H1 (cell line): ENCODE data around the gene CD53. TPM values are rescaled to one million over a fixed set of nuclear protein-coding genes. Genes with fewer than 3 reads are reported as not detected.
"Not testable (repeated sequence)": the region's sequence is repeated elsewhere in the genome, so short reads cannot be mapped to it uniquely, and the experiment has no call there.

Experiments used
- CTCF ChIA-PET: fragments of 300-600 bp; sonication (Branson Sonifier 250); formaldehyde crosslinking; loops from one replicate; lab custom pipeline; 2021; ENCODE audit not compliant: partially characterized antibody; lab: Charles Lee
- POLR2A ChIA-PET: fragments of 300-600 bp; sonication (Branson Sonifier 250); formaldehyde crosslinking; loops from one replicate; lab custom pipeline; 2021; ENCODE audit warnings: inconsistent platforms; ENCODE audit not compliant: partially characterized antibody; lab: Charles Lee
- DNase-seq, 2 experiments: peaks; one replicate each; pipeline versions ENCODE4 v3.0.0 to v3.0.0-alpha.2; 2010 to 2022; ENCODE audit warnings: low spot score in 2 of 2, low read depth in 1 of 2, mixed read lengths in 1 of 2
- FAIRE-seq: peaks from 2 replicates; lab custom pipeline; 2011; peaks lifted over from hg19 to GRCh38; lab: Jason Lieb, UNC
- H2AFZ ChIP-seq: 2 replicates; pipeline ENCODE4 v1.8.1; 2012; ENCODE audit warnings: low read length, inconsistent platforms
- H2AK5ac ChIP-seq: 2 replicates; pipeline ENCODE4 v1.6.1; 2013; ENCODE audit warnings: low read depth, low read length
- H2BK120ac ChIP-seq: replicated peaks from 2 replicates; pipeline ENCODE3; 2013; ENCODE audit warnings: low read depth, low read length, inconsistent platforms
- H2BK12ac ChIP-seq: 2 replicates; pipeline ENCODE4 v1.6.1; 2013; ENCODE audit warnings: low read depth, low read length
- H2BK15ac ChIP-seq: 2 replicates; pipeline ENCODE4 v1.6.1; 2013; ENCODE audit warnings: low read length
- H2BK20ac ChIP-seq: 2 replicates; pipeline ENCODE4 v1.6.1; 2013; ENCODE audit warnings: low read length
- H2BK5ac ChIP-seq: 2 replicates; pipeline ENCODE4 v1.6.1; 2013; ENCODE audit warnings: low read depth, low read length
- H3K14ac ChIP-seq: 2 replicates; pipeline ENCODE4 v1.6.1; 2013; ENCODE audit warnings: inconsistent platforms; ENCODE audit not compliant: insufficient read length
- H3K18ac ChIP-seq: 2 replicates; pipeline ENCODE4 v1.6.1; 2013; ENCODE audit warnings: low read length; ENCODE audit errors: extremely low read depth
- H3K23ac ChIP-seq: 2 replicates; pipeline ENCODE4 v1.6.1; 2013; ENCODE audit warnings: inconsistent platforms; ENCODE audit not compliant: insufficient read length
- H3K23me2 ChIP-seq: 2 replicates; pipeline ENCODE4 v1.6.1; 2013; ENCODE audit warnings: low read depth, low read length
- H3K27ac ChIP-seq: 2 replicates; pipeline ENCODE4 v1.6.1; 2011; ENCODE audit warnings: low read depth, low read length, inconsistent platforms
- H3K27me3 ChIP-seq, 4 experiments: replicated peaks in 1 of 4; 1 replicate in 1 of 4; 2 replicates in 3 of 4; pipeline versions ENCODE4 v1.6.1 to v1.8.1; 2011 to 2013; ENCODE audit warnings: low read length in 3 of 4, mild to moderate bottlenecking in 3 of 4, inconsistent platforms in 2 of 4, mixed read lengths in 2 of 4, moderate library complexity in 1 of 4; ENCODE audit not compliant: control insufficient read depth in 3 of 4, insufficient read depth in 3 of 4; ENCODE audit errors: extremely low read depth in 1 of 4
- H3K36me3 ChIP-seq, 4 experiments: 2 replicates each; pipeline versions ENCODE4 v1.6.1 to v1.8.1; 2011 to 2013; ENCODE audit warnings: mild to moderate bottlenecking in 4 of 4, low read length in 3 of 4, moderate library complexity in 2 of 4, control low read depth in 1 of 4, inconsistent platforms in 1 of 4; ENCODE audit not compliant: insufficient read depth in 4 of 4, control insufficient read depth in 2 of 4
- H3K4ac ChIP-seq: replicated peaks from 2 replicates; pipeline ENCODE3; 2013; ENCODE audit warnings: low read length, low read depth, mixed read lengths, inconsistent platforms; ENCODE audit not compliant: insufficient read length
- H3K4me1 ChIP-seq, 4 experiments: replicated peaks in 1 of 4; 1 replicate in 1 of 4; 2 replicates in 3 of 4; pipeline versions ENCODE4 v1.6.1 to v1.8.1; 2011 to 2013; ENCODE audit warnings: low read length in 3 of 4, inconsistent platforms in 2 of 4, mixed read lengths in 1 of 4; ENCODE audit not compliant: insufficient read depth in 4 of 4, control insufficient read depth in 3 of 4
- H3K4me2 ChIP-seq, 2 experiments: 2 replicates each; pipeline versions ENCODE4 v1.6.1 to v1.8.1; 2011 to 2013; ENCODE audit warnings: low read depth in 2 of 2, low read length in 2 of 2, control low read depth in 1 of 2, inconsistent platforms in 1 of 2, mild to moderate bottlenecking in 1 of 2; ENCODE audit not compliant: insufficient read depth in 1 of 2
- H3K4me3 ChIP-seq, 4 experiments: fragments of 200-600, 300-600 bp in 1 of 4; sonication (generic), shearing (Covaris generic), sonication (Bioruptor Twin) in 1 of 4; 2 replicates each; pipeline versions ENCODE4 v1.5.1 to v1.8.1; 2011 to 2016; ENCODE audit warnings: low read length in 4 of 4, low read depth in 3 of 4, control low read depth in 2 of 4, inconsistent platforms in 2 of 4, mild to moderate bottlenecking in 2 of 4, mixed read lengths in 1 of 4, moderate library complexity in 1 of 4; ENCODE audit not compliant: insufficient read depth in 2 of 4; ENCODE audit errors: extremely low read depth in 1 of 4
- H3K56ac ChIP-seq: replicated peaks from 2 replicates; pipeline ENCODE3; 2013; ENCODE audit warnings: low read depth, mild to moderate bottlenecking, mixed read lengths, low read length, inconsistent platforms; ENCODE audit not compliant: insufficient read length
- H3K79me1 ChIP-seq: 2 replicates; pipeline ENCODE4 v1.6.1; 2013; ENCODE audit warnings: low read depth, low read length, control low read depth
- H3K79me2 ChIP-seq, 2 experiments: 2 replicates each; pipeline versions ENCODE4 v1.6.1 to v1.8.1; 2012 to 2013; ENCODE audit warnings: low read length in 2 of 2, mild to moderate bottlenecking in 2 of 2, inconsistent platforms in 1 of 2; ENCODE audit not compliant: insufficient read depth in 2 of 2, control insufficient read depth in 1 of 2
- H3K9ac ChIP-seq, 4 experiments: replicated peaks in 1 of 4; 1 replicate in 1 of 4; 2 replicates in 3 of 4; pipeline versions ENCODE4 v1.6.1 to v1.8.1; 2011 to 2013; ENCODE audit warnings: low read depth in 3 of 4, low read length in 3 of 4, control low read depth in 2 of 4, mild to moderate bottlenecking in 2 of 4, moderate library complexity in 2 of 4, inconsistent platforms in 1 of 4; ENCODE audit errors: extremely low read depth in 1 of 4
- H3K9me3 ChIP-seq, 2 experiments: 2 replicates each; pipeline versions ENCODE4 v1.6.1 to v1.8.1; 2012 to 2013; ENCODE audit warnings: mild to moderate bottlenecking in 2 of 2, moderate library complexity in 2 of 2, control low read depth in 1 of 2, inconsistent platforms in 1 of 2, low read depth in 1 of 2, low read length in 1 of 2, mixed read lengths in 1 of 2; ENCODE audit not compliant: insufficient read depth in 2 of 2
- H4K20me1 ChIP-seq, 2 experiments: replicated peaks in 1 of 2; 2 replicates each; pipeline versions ENCODE3 to v1.8.1; 2011 to 2013; ENCODE audit warnings: inconsistent platforms in 2 of 2, low read length in 2 of 2, mild to moderate bottlenecking in 1 of 2; ENCODE audit not compliant: insufficient read depth in 2 of 2, control insufficient read depth in 1 of 2
- H4K5ac ChIP-seq: 2 replicates; pipeline ENCODE4 v1.6.1; 2013; ENCODE audit warnings: low read length, low read depth, mixed read lengths, inconsistent platforms; ENCODE audit not compliant: insufficient read length
- H4K8ac ChIP-seq: 2 replicates; pipeline ENCODE4 v1.8.0; 2013; ENCODE audit warnings: mild to moderate bottlenecking, moderate library complexity, low read length, inconsistent platforms; ENCODE audit not compliant: insufficient read depth; ENCODE audit errors: extremely low read depth
- H4K91ac ChIP-seq: replicated peaks from 2 replicates; pipeline ENCODE3; 2013; ENCODE audit warnings: low read length, mixed read lengths, inconsistent platforms; ENCODE audit not compliant: insufficient read length
- WGBS, 2 experiments: shearing (Covaris generic) in 1 of 2; methylation state at CpG; one replicate each; pipeline versions ENCODE4 v1.1.6 to v1.1.7; 2013 to 2015; ENCODE audit warnings: low lambda C conversion rate in 2 of 2, mixed read lengths in 2 of 2, inconsistent platforms in 1 of 2, low coverage in 1 of 2, missing lambda C conversion rate in 1 of 2; ENCODE audit not compliant: insufficient replicate concordance in 2 of 2, insufficient coverage in 1 of 2, insufficient read length in 1 of 2; ENCODE audit errors: extremely low coverage in 1 of 2, missing lambda C conversion rate in 1 of 2; 5-methylcytosine and 5-hydroxymethylcytosine counted together
- polyA plus RNA-seq, 7 experiments: library from polyadenylated mRNA; depleted of rRNA in 3 of 7; stranded (reverse) in 5 of 7; unstranded in 2 of 7; fragments of >200 nt in 5 of 7; fragments of 200-250 nt in 2 of 7; gene quantifications; 1 replicate in 5 of 7; 2 replicates in 1 of 7; 4 replicates in 1 of 7; pipeline versions ENCODE4 v1.2.1 to v1.2.3, GENCODE V29; 2011 to 2013; ENCODE audit warnings: missing spikeins in 2 of 7, mixed read lengths in 2 of 7
- total RNA-seq: library from RNA; stranded (reverse); fragmentation: NEBNext Ultra II Directional; extraction: Animal tissue kit (Norgen Biotek cat#: 25700); gene quantifications from 2 replicates; pipeline ENCODE4 v1.2.1, GENCODE V29; 2021

CD53 gene
- total and polyA plus RNA-seq, 2 of the 8 experiments (the other 6 are each of a cell fraction or from before 2014, with no cell fraction given): 0.56 to 1.0 TPM

DNA sequence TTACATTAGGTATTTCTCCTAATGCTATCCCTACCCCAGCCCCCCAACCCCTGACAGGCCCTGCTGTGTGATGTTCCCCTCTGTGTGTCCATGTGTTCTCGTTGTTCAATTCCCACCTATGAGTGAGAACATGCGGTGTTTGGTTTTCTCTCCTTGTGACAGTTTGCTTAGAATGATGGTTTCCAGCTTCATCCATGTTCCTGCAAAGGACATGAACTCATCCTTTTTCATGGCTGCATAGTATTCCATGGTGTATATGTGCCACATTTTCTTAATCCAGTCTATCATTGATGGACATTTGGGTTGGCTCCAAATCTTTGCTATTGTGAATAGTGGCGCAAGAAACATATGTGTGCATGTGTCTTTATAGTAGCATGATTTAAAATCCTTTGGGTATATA, 58.1 kb downstream of the CD53 start:
- DNase-seq, H2BK20ac ChIP-seq, H3K4me3 ChIP-seq, H3K56ac ChIP-seq, H3K23me2 ChIP-seq, H4K8ac ChIP-seq, H4K5ac ChIP-seq, H3K14ac ChIP-seq, POLR2A ChIA-PET, H3K27me3 ChIP-seq, H3K4me1 ChIP-seq, H4K20me1 ChIP-seq, H4K91ac ChIP-seq, H3K9ac ChIP-seq, H2AFZ ChIP-seq, H3K23ac ChIP-seq, H3K18ac ChIP-seq, CTCF ChIA-PET, FAIRE-seq, H2BK120ac ChIP-seq, H2AK5ac ChIP-seq, H3K79me2 ChIP-seq, H3K27ac ChIP-seq, H2BK15ac ChIP-seq, H3K4ac ChIP-seq, H2BK12ac ChIP-seq, H2BK5ac ChIP-seq, H3K79me1 ChIP-seq, H3K36me3 ChIP-seq, H3K4me2 ChIP-seq: not testable (repeated sequence)
- peaks cover 6 to 13% of the 10 kb centered on the region in 2 experiments; a peak in 1 of 4 replicates for H3K9me3 ChIP-seq
- WGBS, 2 experiments: 94% methylated on average over 3 of the region's 3 CpGs; no CpG with 5 or more reads in 1 of the 2 experiments
